SK-N-MC (cell line): ENCODE data around the gene AAK1.

Experiments used
- EZH2 ChIP-seq: fragments of 200-600 bp; sonication (generic); IDR thresholded peaks from one replicate; pipeline ENCODE4 v1.6.1; 2017; ENCODE audit warnings: antibody characterized with exemption
- FOXP2 ChIP-seq: optimal IDR thresholded peaks from 2 replicates; pipeline ENCODE3; 2011; ENCODE audit warnings: mild to moderate bottlenecking, moderate library complexity; ENCODE audit not compliant: insufficient read depth; ENCODE audit errors: extremely low read length, control extremely low read depth
- POLR2AphosphoS5 ChIP-seq: IDR thresholded peaks from 2 replicates; pipeline ENCODE4 v1.6.1; 2012; ENCODE audit warnings: mild to moderate bottlenecking, low read depth, low read length, borderline replicate concordance

DNA sequence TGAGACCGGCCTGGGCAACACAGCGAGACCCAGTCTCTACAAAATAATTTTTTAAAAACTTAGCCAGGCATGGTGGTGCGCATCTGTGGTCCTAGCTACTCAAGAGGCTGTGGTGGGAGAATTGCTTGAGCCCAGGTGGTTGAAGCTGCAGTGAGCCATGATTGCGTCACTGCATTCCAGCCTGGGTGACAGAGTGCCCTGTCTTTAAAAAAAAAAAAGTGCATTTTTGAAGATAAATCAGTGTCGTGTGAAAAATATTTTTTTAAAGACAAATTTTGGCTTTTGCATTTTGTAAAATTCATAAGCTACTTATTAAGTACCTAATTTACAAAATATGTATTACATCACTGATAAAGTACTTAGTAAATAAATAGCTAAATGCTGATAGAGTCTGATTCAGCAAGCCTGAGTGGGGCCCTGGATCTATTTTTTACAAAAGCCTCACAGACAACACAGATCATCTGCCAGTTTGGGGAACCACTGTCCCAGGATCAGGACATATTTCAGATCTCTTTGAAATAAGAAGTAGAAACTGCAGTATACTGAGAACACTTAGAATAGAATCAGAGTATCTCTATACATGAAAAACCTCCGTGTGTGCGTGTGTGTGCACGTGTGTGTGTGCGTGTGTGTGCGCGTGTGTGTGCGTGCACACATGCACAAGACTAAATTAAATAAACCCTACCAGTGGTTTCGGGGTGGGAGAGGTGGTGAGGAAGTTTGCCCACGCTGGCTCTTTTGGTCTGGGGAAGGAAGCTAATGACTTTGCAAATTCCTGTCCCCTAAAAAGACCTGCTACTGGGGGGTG is 61.6 kb downstream of the AAK1 start:
- no peak for TF ChIP-seq EZH2
- no peak for TF ChIP-seq POLR2AphosphoS5
- TF ChIP-seq FOXP2, result no peak
